ENCODE data around the gene MPO. TPM values are rescaled to one million over a fixed set of nuclear protein-coding genes. Genes with fewer than 3 reads are reported as not detected.

Gene MPO
- total and polyA plus RNA-seq, 2 of the 8 experiments (the other 6 are each of a cell fraction or from before 2014, with no cell fraction given): 0.06 to 0.74 TPM

- TF ChIP-seq CHD7 (IDR thresholded peaks at IDR 0.05; ENCODE audit: insufficient replicate concordance, low read length): no peak
Observed at GRCh38 chr17:58314706-58315015, 33.9 kb upstream of the MPO start (continued).
